Panc1 (cell line): ENCODE measurements around the gene MEX3A.

Source experiments
- POLR2AphosphoS5 ChIP-seq: IDR thresholded peaks from 2 replicates; pipeline ENCODE4 v1.6.1; 2012; ENCODE audit warnings: mild to moderate bottlenecking, low read depth, low read length, moderate library complexity
- REST ChIP-seq, 2 experiments: IDR thresholded peaks; 2 replicates each; pipeline ENCODE4 v1.6.1; 2011 to 2012; ENCODE audit warnings: low read depth in 2 of 2, control low read depth in 1 of 2, low read length in 1 of 2, mild to moderate bottlenecking in 1 of 2, moderate library complexity in 1 of 2; ENCODE audit not compliant: insufficient read depth in 1 of 2
- TCF7L2 ChIP-seq: IDR thresholded peaks from 2 replicates; pipeline ENCODE4 v1.6.1; 2011; ENCODE audit warnings: mild to moderate bottlenecking, low read depth, low read length, inconsistent platforms
- TF ChIP-seq, protein P1 (sequence below): fragments of 450-650 bp; IDR thresholded peaks from 2 replicates; pipeline ENCODE4 v1.5.1; 2017; ENCODE audit warnings: mild to moderate bottlenecking

- TF ChIP-seq REST (IDR thresholded peaks at IDR 0.05; ENCODE audit: insufficient read depth in 1 of 2, low read depth in 2 of 2, low read length in 1 of 2): no peak
- TF ChIP-seq POLR2AphosphoS5: no peak
- TF ChIP-seq, protein P1, sequence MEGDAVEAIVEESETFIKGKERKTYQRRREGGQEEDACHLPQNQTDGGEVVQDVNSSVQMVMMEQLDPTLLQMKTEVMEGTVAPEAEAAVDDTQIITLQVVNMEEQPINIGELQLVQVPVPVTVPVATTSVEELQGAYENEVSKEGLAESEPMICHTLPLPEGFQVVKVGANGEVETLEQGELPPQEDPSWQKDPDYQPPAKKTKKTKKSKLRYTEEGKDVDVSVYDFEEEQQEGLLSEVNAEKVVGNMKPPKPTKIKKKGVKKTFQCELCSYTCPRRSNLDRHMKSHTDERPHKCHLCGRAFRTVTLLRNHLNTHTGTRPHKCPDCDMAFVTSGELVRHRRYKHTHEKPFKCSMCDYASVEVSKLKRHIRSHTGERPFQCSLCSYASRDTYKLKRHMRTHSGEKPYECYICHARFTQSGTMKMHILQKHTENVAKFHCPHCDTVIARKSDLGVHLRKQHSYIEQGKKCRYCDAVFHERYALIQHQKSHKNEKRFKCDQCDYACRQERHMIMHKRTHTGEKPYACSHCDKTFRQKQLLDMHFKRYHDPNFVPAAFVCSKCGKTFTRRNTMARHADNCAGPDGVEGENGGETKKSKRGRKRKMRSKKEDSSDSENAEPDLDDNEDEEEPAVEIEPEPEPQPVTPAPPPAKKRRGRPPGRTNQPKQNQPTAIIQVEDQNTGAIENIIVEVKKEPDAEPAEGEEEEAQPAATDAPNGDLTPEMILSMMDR: no peak
- no peak for TF ChIP-seq TCF7L2
These were observed 6.5 kb downstream of the MEX3A start for GRCh38 chr1:156075775-156076204.
